Right lobe of liver (tissue), 6 donors: ENCODE results near the gene TRAP1. TPM values are rescaled to one million over a fixed set of nuclear protein-coding genes. Genes with fewer than 3 reads are reported as not detected.

ENCODE experiments used
- ATAC-seq, 4 donors: fragments of 200-7000 bp; cut with Tn5 transposase; one replicate each; pipeline ENCODE4 v1.9.1; 2020; ENCODE audit warnings: mild to moderate bottlenecking in 4 of 4, moderate library complexity in 4 of 4
- DNase-seq, 3 donors: peaks; one replicate each; pipeline ENCODE4 v3.0.0-alpha.2; 2020
- H3K27ac ChIP-seq, 3 donors: fragments of 200-600 bp; one replicate each; pipeline ENCODE4 v1.8.0; 2022
- H3K27me3 ChIP-seq, 2 donors: fragments of 200-600 bp; one replicate each; pipeline ENCODE4 v1.8.0; 2022
- H3K36me3 ChIP-seq, 4 donors: fragments of 200-600 bp; sonication (generic) in 1 of 4; one replicate each; pipeline versions ENCODE4 v1.5.1 to v1.8.0; 2017 to 2022; ENCODE audit warnings: control low read depth in 1 of 4
- H3K4me1 ChIP-seq, 4 donors: fragments of 200-600 bp; sonication (generic) in 1 of 4; one replicate each; pipeline versions ENCODE4 v1.5.1 to v1.8.0; 2017 to 2022; ENCODE audit warnings: control low read depth in 1 of 4
- H3K4me3 ChIP-seq, 3 donors: fragments of 200-600 bp; one replicate each; pipeline ENCODE4 v1.8.0; 2022
- H3K9me3 ChIP-seq, 4 donors: fragments of 200-600 bp; sonication (generic) in 1 of 4; one replicate each; pipeline versions ENCODE4 v1.5.1 to v1.8.0; 2017 to 2022; ENCODE audit warnings: control low read depth in 1 of 4
- POLR2A ChIP-seq: fragments of 450-650 bp; IDR thresholded peaks from one replicate; pipeline ENCODE4 v1.6.1; 2017; ENCODE audit warnings: antibody characterized with exemption, mild to moderate bottlenecking
- WGBS: methylation state at CpG from one replicate; pipeline ENCODE4 v1.1.6; 2018; ENCODE audit warnings: low coverage, low lambda C conversion rate; ENCODE audit not compliant: insufficient coverage; ENCODE audit errors: missing lambda C conversion rate; 5-methylcytosine and 5-hydroxymethylcytosine counted together
- intact Hi-C, 2 donors: fragments of 100-400 bp; cut with DNase I; formaldehyde crosslinking; loops; one replicate each; pipeline versions ENCODE4 v1.11.2 to v1.14.1; 2022
- total RNA-seq, 6 experiments: library from RNA; depleted of rRNA in 2 of 6; stranded (reverse); fragments of >200 nt in 2 of 6; fragmentation: NEBNext Ultra II Directional in 3 of 6; extraction: Animal tissue kit (Norgen Biotek cat#: 25700) in 3 of 6; gene quantifications; one replicate each; pipeline versions ENCODE4 v1.1.0 to v1.2.4, GENCODE V29; 2016 to 2023
- TF ChIP-seq, protein P1 (sequence below), 4 donors: fragments of 200-600 bp in 3 of 4; fragments of 450-650 bp in 1 of 4; IDR thresholded peaks; one replicate each; pipeline versions ENCODE4 v1.5.1 to v1.8.0; 2016 to 2022; ENCODE audit warnings: antibody characterized with exemption in 4 of 4, mild to moderate bottlenecking in 2 of 4
- donor health status: DM: no; HTN: yes; CAD: no.
- donor health status: DM: no; HTN: no; CAD: no.
- donor health status: DM: no; HTN: no; CAD: no.
- donor health status: DM: no; HTN: yes; CAD: no.
- donor health status: DM: no; HTN: yes; CAD: no.

TRAP1 gene
- total RNA-seq, 6 experiments from 2014 or later: 93.4 to 169 (median 123) TPM

DNA sequence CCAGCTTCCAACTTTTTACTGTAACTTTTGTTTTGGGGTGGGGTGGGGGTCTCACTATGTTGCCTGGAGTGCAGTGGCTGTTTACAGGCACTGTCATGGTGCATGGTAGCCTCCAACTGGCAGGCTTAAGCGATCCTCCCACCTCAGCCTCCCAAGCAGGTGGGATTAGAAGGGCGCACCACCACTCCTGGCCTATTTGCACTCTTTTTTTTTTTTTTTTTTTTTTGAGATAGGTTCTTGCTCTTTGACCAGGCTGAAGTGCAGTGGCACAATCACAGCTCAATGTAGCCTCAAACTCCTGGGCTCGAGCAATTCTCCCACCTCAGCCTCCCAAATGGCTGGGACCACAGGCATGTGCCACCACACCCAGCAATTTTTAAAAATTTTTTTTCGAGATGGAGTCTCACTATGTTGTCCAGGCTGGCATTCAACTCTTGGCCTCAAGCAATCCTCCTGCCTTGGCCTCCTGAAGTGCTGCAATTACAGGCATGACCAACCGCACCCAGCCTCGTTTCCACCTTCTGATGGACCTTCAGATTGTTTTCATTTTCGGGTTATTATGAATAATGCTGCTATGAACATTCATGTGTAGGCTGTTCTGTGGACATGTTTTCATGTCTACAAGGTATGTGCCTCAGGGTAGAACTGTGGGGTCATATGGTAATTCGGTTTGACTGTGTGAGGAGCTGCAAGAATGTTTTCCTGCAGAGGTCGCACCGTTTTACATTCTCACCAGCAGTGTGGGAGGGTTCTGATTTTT is 10.9 kb downstream of the TRAP1 start:
- intact Hi-C loops: no loop called here

DNA sequence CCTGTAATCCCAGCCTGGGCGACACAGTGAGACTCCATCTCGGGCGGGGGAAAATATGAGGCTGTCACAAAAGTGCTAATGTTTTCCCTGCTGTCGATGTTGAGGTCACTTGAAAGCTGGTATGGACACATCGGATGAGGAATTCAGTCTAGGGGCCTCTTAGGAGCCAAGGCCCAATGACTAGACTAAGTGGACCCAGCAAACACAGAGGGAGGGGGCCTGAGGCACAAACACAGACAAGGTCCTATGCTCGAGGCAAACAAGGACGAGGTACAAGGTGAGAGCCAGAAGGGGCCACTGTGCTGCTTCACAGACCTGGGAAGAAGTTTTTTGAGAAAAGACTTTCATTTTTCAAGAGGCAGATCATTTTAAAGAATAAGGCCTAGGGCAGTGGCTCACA is 15.2 kb downstream of the TRAP1 start:
- TF ChIP-seq, protein P1, sequence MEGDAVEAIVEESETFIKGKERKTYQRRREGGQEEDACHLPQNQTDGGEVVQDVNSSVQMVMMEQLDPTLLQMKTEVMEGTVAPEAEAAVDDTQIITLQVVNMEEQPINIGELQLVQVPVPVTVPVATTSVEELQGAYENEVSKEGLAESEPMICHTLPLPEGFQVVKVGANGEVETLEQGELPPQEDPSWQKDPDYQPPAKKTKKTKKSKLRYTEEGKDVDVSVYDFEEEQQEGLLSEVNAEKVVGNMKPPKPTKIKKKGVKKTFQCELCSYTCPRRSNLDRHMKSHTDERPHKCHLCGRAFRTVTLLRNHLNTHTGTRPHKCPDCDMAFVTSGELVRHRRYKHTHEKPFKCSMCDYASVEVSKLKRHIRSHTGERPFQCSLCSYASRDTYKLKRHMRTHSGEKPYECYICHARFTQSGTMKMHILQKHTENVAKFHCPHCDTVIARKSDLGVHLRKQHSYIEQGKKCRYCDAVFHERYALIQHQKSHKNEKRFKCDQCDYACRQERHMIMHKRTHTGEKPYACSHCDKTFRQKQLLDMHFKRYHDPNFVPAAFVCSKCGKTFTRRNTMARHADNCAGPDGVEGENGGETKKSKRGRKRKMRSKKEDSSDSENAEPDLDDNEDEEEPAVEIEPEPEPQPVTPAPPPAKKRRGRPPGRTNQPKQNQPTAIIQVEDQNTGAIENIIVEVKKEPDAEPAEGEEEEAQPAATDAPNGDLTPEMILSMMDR (IDR thresholded peaks at IDR 0.05): no peak
- H3K36me3 ChIP-seq: no peaks in the 10 kb centered on the region
- H3K9me3 ChIP-seq: no peaks in the 10 kb centered on the region
- H3K4me3 ChIP-seq: no peak overlapping the region
- H3K4me1 ChIP-seq: peaks cover 0 to under 1% (median 0%) of the 10 kb centered on the region in 4 donors
- no peaks in the 10 kb centered on the region for H3K27me3 ChIP-seq
- no peak overlapping the region for H3K27ac ChIP-seq
- ATAC-seq: no peak
- intact Hi-C loops: no loop called here
- DNase-seq: peak in 1 of 3 donors; percentile 5
- 89% methylated on average over 5 of the region's 7 CpGs for WGBS

More for the DNA sequence above, 10.9 kb downstream of the TRAP1 start:
- no peak for ATAC-seq
- no peaks in the 10 kb centered on the region for H3K9me3 ChIP-seq
- TF ChIP-seq, protein P1 (IDR thresholded peaks at IDR 0.05): no peak
- TF ChIP-seq POLR2A: no peak
- no peak overlapping the region for H3K27ac ChIP-seq
- peak in 1 of 3 donors; percentile 18 for DNase-seq
- H3K27me3 ChIP-seq: no peaks in the 10 kb centered on the region
- H3K4me1 ChIP-seq: peaks cover 0 to under 1% (median under 1%) of the 10 kb centered on the region in 4 donors
- no peaks in the 10 kb centered on the region for H3K36me3 ChIP-seq
- 81% methylated on average over 8 of the region's 10 CpGs for WGBS
- no peak overlapping the region for H3K4me3 ChIP-seq

DNA sequence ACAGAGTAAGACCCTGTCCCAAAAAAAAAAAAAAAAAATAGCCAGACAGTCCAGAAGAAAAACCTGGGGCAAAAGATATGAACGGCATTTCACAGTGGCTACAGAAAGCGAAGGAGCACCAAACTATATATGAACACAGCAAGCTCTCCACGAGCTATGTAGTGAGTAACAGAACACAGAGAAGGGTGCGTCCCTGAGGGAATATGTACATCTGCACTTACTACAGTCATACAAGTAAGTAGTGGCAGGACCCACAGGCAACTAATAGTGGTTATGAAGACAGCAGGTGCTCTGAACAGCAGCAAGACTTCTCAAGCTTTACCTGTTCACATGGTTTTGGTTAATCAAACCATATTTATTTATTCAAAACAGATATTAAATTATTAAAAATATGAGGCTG is 15.8 kb downstream of the TRAP1 start:
- ATAC-seq: no peak
- H3K36me3 ChIP-seq: no peaks in the 10 kb centered on the region
- H3K27me3 ChIP-seq: no peaks in the 10 kb centered on the region
- no peak for DNase-seq
- H3K4me3 ChIP-seq: no peak overlapping the region
- H3K9me3 ChIP-seq: no peaks in the 10 kb centered on the region
- H3K4me1 ChIP-seq: peaks cover 0 to 6% (median 0%) of the 10 kb centered on the region in 4 donors
- no peak overlapping the region for H3K27ac ChIP-seq
- WGBS: 93% methylated on average over 3 of the region's 4 CpGs
- TF ChIP-seq, protein P1 (IDR thresholded peaks at IDR 0.05): no peak
- no peak for TF ChIP-seq POLR2A
- intact Hi-C loops: no loop called here

DNA sequence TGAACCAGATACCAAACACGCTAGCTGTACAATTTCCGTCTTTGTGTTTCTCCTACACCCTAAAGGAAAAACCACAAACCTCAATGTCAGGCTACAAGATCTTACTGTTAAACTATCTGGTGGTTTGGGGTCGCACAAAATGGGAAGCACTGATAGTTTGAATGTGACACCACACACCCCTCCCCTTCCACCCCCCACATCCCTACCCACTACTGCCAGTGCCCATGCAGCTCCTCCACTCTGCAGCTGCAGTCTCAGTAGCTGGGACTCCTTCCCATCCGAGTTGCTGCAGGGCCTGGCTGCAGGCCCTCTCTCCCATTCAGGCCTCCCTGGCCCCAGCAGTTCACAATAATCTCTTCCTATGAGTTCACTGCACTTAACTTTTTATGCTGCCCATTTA is 18.4 kb downstream of the TRAP1 start:
- no peak for ATAC-seq
- intact Hi-C loops: loop anchor here in 1 of 2 donors (10.0 kb wide), 1 partner anchor 176 kb away; no protein-coding TSS in a partner anchor
- no peaks in the 10 kb centered on the region for H3K36me3 ChIP-seq
- no peaks in the 10 kb centered on the region for H3K27me3 ChIP-seq
- peak in 1 of 3 donors; percentile 22 for DNase-seq
- H3K4me1 ChIP-seq: peaks cover 0 to 30% (median 7%) of the 10 kb centered on the region in 4 donors
- 58% methylated on average over 4 of the region's 4 CpGs for WGBS
- H3K4me3 ChIP-seq: no peak overlapping the region
- no peak overlapping the region for H3K27ac ChIP-seq
- no peak for TF ChIP-seq POLR2A
- TF ChIP-seq, protein P1 (IDR thresholded peaks at IDR 0.05): no peak
- no peaks in the 10 kb centered on the region for H3K9me3 ChIP-seq
